ENCODE results near the gene MRPS18C.

GRCh38 chr4:83503974-83504373 is 48.1 kb downstream of the MRPS18C start:
- TF ChIP-seq CTCF (IDR thresholded peaks at IDR 0.05) (no peak), ZFX (IDR thresholded peaks at IDR 0.05; ENCODE audit: borderline replicate concordance) (no peak)

Data from 22Rv1 (cell line).